AG04450 (cell line): ENCODE results near the gene ADTRP. TPM values are rescaled to one million over a fixed set of nuclear protein-coding genes. Genes with fewer than 3 reads are reported as not detected.

ENCODE experiments used
- CTCF ChIA-PET: fragments of 300-600, 350-600 bp; formaldehyde crosslinking; extraction: SDS; loops from one replicate; lab custom pipeline; 2022; ENCODE audit warnings: antibody characterized with exemption, inconsistent platforms; lab: Charles Lee
- POLR2A ChIA-PET: fragments of 350-600 bp; formaldehyde crosslinking; extraction: SDS; loops from one replicate; lab custom pipeline; 2021; ENCODE audit warnings: antibody characterized with exemption, inconsistent platforms; lab: Yijun Ruan, JAX
- DNase-seq: peaks from one replicate; pipeline ENCODE4 v3.0.0-alpha.2; 2011; ENCODE audit warnings: low read depth, low spot score
- H3K27ac ChIP-seq: one replicate; pipeline ENCODE4 v1.5.1; 2012; ENCODE audit warnings: low read depth, low read length, control low read depth
- H3K27me3 ChIP-seq: one replicate; pipeline ENCODE4 v1.6.0; 2012; ENCODE audit warnings: low read length; ENCODE audit not compliant: control insufficient read depth, insufficient read depth
- H3K4me3 ChIP-seq: 2 replicates; pipeline ENCODE4 v1.5.1; 2011; ENCODE audit warnings: mild to moderate bottlenecking, low read depth, low read length, control low read depth
- H3K9me3 ChIP-seq: 2 replicates; pipeline ENCODE4 v1.5.1; 2012; ENCODE audit warnings: low read length; ENCODE audit not compliant: control insufficient read depth, insufficient read depth
- CTCF ChIP-seq: IDR thresholded peaks from 2 replicates; pipeline ENCODE4 v1.5.1; 2011; ENCODE audit warnings: low read depth, low read length, control low read depth, inconsistent platforms
- polyA plus RNA-seq: library from polyadenylated mRNA; depleted of rRNA; stranded (reverse); fragments of >200 nt; gene quantifications from 2 replicates; pipeline ENCODE4 v1.2.3, GENCODE V29; 2011

ADTRP gene
- polyA plus RNA-seq, 1 experiment, result 0.33 TPM

- Histone ChIP-seq H3K4me3 (no peak overlapping the region), H3K27ac (peak overlapping the region; percentile 99), H3K27me3 (no peaks in the 10 kb centered on the region), H3K9me3 (peaks cover 2% of the 10 kb centered on the region; the same call in 1 of the 2 replicates)
- CTCF ChIA-PET, result interaction anchor here (1.0 kb wide), 1 partner anchor 118 kb away, joined by 3 read pairs; no protein-coding TSS in a partner anchor
- POLR2A ChIA-PET, result interaction anchor here (2.1 kb wide), 1 partner anchor 253 kb away, joined by 5 read pairs; no protein-coding TSS in a partner anchor
- no peak for TF ChIP-seq CTCF
- DNase-seq, result peak; percentile 90
Measured at GRCh38 chr6:11772109-11772825, 6.3 kb downstream of the ADTRP start.

- POLR2A ChIA-PET, result interaction anchor here (0.6 to 2.1 kb wide), 6 partner anchors 34 to 254 kb away, joined by 3 to 7 read pairs (median 4); no protein-coding TSS in a partner anchor
- no peaks in the 10 kb centered on the region for H3K27me3 ChIP-seq
- CTCF ChIA-PET, result interaction anchor here (1.0 kb wide), 1 partner anchor 117 kb away, joined by 3 read pairs; no protein-coding TSS in a partner anchor
- TF ChIP-seq CTCF, result no peak
- no peak overlapping the region for H3K4me3 ChIP-seq
- DNase-seq, result no peak
- H3K27ac ChIP-seq, result peak overlapping the region; percentile 99
- H3K9me3 ChIP-seq, result peaks cover 2% of the 10 kb centered on the region; the same call in 1 of the 2 replicates
Measured at GRCh38 chr6:11771473-11772048, 7.0 kb downstream of the ADTRP start.

DNA sequence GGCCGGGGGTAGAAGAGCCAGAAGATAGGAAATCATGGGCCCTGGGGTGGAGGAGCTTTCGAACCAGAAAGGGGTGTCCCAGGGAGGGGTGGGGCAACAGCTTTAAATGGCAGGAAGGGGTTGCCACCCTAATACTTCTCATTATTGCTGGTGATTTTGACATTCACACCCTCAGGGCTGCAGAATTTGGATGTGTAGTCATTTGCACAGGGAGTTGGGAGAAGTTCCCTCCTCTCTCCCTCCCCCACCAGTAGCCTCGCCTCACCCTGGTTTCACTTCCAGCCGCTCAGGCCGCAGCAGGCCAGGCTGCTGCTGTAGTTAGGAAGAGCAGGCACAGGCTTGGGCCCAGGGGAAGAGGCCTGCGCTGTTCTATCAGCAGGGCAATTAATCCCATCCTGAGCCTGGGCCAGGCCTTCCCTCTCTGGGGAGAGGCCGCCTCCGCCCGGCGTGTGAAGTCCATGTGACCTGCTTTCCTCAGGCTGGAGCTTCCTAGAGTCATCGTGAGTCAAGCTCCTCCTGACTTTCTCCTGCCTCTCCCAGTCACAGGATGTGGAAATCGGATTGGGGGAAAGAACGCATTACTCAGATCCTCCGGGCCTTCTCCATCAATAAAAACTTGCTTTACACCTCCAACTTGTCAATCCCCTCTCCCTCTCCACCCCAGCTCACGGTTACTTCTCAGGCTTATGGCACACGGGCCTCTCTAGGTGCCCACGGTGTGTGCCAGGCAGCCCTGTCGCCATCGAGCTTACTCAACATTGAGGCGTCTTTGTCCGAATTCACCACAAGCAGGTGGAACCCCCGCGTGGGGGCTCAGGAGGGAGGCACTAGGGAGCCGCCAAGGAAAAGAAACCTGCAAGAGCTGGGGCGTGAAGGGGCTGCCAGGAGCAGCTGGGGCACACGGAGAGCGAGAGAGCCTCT lies 7.8 kb downstream of the ADTRP start:
- ChIA-PET POLR2A (interaction anchor here (1.0 to 2.1 kb wide), 5 partner anchors 34 to 254 kb away, joined by 3 to 5 read pairs (median 4); no protein-coding TSS in a partner anchor), CTCF (interaction anchor here (0.6 to 1.0 kb wide), 3 partner anchors 71 to 152 kb away, joined by 3 to 5 read pairs (median 3); no protein-coding TSS in a partner anchor)
- H3K27me3 ChIP-seq, result no peaks in the 10 kb centered on the region
- peaks cover 2% of the 10 kb centered on the region; the same call in 1 of the 2 replicates for H3K9me3 ChIP-seq
- TF ChIP-seq CTCF, result no peak
- no peak overlapping the region for H3K4me3 ChIP-seq
- DNase-seq, result peak; percentile 96
- peak overlapping the region; percentile 99 for H3K27ac ChIP-seq

DNA sequence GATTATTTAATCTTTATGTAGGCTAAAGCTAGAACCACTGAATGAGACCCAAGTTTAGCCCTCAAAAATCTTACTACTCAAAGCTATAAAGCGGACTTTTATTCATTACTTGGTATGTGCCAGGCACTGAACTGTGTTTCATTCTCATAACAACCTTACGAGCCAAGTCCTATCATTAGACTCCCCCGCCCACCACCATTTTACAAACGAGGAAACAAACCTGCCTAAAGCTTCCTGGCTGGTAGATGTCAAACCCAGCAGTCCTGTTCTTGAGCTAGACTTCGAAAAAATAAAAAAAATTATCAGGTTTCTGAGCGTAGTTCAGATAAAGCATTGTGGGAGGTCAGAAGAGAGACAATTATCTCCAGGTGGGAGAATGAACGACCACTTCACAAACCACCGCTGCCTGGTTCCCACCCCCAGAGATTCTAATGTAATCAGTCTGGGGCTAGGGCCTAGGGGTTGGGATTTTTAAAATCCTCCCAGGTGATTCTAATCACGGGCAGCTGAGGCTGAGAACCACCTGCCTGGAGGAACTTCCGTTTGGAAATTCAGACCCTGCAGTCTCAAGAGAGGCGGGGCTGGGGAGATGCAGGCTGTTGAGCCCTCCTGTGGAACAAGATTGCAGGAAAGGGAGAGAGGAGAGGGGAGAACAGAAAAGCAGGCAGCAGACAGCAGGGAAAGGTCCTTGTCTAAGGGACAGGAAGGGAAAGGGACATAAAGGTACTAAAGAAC lies 8.6 kb downstream of the ADTRP start:
- no peak for TF ChIP-seq CTCF
- ChIA-PET CTCF (interaction anchor here (0.6 to 0.9 kb wide), 2 partner anchors 151 to 464 kb away, joined by 3 to 5 read pairs; no protein-coding TSS in a partner anchor), POLR2A (interaction anchor here (0.6 kb wide), 1 partner anchor 26 kb away, joined by 3 read pairs; no protein-coding TSS in a partner anchor)
- peak overlapping the region; percentile 99 for H3K27ac ChIP-seq
- no peak overlapping the region for H3K4me3 ChIP-seq
- no peak for DNase-seq
- H3K27me3 ChIP-seq, result no peaks in the 10 kb centered on the region
- peaks cover 2% of the 10 kb centered on the region; the same call in 1 of the 2 replicates for H3K9me3 ChIP-seq
